HG03060 (cell line): Measurements from ENCODE around the gene GOLGA6A.
"Not testable (repeated sequence)": the region's sequence is repeated elsewhere in the genome, so short reads cannot be mapped to it uniquely, and the experiment has no call there.

Source experiments
- ATAC-seq: cut with Tn5 transposase; IDR thresholded peaks from one replicate; pipeline ENCODE4 v1.9.1; 2021; ENCODE audit warnings: low read depth, moderate number of reproducible peaks; ENCODE audit not compliant: unreplicated experiment

Gene GOLGA6A

GRCh38 chr15:74082450-74082849 lies at the start of gene GOLGA6A:
Gene GOLGA6A (minus strand): TSS chr15:74082550. CDS start chr15:74082509, 41 bp downstream.
- ATAC-seq: not testable (repeated sequence)

- ATAC-seq: no peak
Measured at GRCh38 chr15:74131628-74132413, 49.5 kb upstream of the GOLGA6A start.

- no peak for ATAC-seq
Measured at GRCh38 chr15:74130849-74131627, 48.7 kb upstream of the GOLGA6A start.

GRCh38 chr15:74130155-74130848 lies 48.0 kb upstream of the GOLGA6A start, which contains the start of gene ISLR2:
Gene ISLR2 (plus strand): TSS chr15:74130586. CDS start chr15:74132755, 2,169 bp downstream.
- no peak for ATAC-seq

DNA sequence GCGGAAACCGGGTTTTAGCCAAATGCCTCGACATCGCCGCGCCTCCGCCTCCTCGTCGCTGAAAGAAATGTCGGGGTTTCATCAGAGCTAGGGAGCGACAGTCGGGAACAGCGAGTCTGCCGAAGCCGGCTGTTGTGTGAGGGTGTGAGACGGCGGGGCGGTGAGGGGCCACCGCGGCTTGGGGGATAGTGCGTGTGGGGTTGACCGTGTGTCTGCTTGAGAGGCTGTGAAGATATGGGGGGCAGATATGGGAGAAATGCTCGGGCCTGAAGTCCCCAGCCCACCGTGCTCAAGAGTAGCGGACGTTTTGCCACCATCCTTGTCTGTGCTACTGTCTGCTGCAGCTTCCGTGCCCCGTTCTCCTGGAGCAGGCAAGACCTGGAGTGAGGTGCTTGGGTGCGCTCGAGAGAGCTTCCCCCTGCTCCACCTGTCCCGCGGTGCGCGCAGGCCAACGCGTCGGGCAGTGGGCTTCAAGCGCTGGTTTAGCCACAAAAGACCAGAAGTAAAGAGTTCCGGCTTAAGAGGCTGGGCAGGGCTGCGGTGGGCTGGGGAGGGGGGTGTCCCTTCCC lies 47.3 kb upstream of the GOLGA6A start:
- no peak for ATAC-seq

DNA sequence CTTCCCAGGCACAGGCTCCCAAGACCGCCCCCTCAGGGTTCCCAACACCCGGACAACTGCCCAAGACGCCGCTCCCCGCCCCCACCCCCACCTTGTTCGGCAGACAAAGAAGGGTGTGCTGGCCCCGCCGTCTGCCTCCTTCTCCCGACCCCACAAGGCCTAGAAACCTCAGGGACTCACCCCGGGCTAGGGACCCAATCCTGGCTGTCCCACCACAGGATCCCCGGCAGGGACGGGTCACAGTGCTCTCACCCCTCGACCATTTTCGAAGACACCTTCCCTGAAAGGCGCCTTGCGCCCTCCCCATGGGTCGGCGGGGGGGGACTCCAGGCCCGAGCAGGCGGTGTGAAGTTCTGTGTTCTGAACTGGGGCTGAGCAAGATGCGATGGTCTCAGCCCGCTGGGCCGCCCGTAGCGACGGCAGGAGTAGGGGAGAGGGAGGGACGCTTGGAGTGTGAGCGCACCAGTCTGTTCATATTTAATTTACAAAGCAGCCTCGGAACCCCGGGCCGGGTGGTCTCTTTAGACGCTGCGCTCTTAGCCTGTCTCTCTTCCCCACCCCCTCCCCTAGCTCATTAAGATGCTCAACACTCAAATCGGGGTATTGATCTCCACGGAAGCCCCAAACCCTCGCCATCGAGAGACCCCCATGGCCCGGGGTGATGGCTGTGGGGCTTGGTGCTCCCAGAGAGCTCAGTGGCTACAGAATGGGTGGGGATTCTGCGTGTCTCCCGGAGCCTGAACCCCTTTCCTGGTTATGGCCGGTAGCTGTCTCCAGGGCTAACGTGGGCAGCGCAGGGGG lies 46.6 kb upstream of the GOLGA6A start:
- ATAC-seq: no peak

GRCh38 chr15:74127954-74128784 lies 45.8 kb upstream of the GOLGA6A start:
- ATAC-seq: no peak

DNA sequence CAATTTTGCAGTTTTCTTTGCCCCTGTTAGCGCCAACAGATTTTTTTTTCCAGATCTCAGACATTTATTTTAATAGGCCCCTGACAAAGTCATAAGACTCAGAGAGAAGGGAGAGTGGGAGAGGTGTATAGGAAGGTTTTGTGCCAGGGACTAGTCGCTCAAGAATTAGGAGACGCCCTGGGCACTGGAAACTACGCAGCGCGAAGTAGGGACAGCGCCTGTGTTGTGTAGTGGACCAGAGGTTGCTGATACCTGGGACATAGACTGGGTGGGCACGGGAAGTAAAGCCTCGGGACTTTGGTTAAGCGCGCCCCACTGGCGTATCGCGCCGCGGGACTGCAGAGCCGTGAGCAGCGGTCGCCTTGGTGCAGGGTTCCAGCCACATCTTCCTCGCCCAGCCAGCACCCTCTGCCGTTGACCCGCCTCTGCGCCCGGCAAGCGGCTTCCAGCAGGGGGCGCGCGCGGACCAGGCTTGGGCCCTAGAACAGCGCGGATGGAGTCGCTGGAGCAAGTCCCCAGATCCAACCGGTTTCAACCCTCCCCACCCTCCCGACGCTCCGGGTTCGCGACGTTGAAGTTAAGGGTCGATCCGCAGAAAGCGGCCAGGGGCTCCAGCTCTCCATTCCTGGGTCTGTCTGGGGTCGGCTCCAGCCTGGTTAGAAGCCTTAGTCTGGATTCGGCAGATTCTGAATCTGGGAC lies 45.1 kb upstream of the GOLGA6A start:
- ATAC-seq: no peak

- ATAC-seq: no peak
Measured at GRCh38 chr15:74124759-74125158, 42.4 kb upstream of the GOLGA6A start.

DNA sequence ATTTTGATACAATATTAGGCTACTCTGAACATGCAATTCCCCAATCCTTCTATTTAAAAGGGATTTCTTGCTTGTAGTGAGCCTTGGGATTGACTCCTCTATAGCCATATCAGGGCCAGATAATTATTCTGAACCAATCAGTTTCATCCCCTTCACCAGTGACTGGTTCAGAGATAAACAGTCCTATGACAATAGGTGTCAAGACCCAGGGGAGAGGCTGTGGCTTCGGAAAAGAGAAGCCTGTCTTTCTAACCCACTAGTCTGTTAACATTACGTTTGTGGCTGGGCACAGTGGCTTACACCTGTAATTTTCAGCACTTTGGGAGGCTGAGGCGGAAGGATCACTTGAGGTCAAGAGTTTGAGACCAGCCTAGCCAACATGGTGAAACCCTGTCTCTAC lies 41.8 kb upstream of the GOLGA6A start:
- ATAC-seq: no peak

GRCh38 chr15:74123658-74124057 lies 41.3 kb upstream of the GOLGA6A start:
- no peak for ATAC-seq

DNA sequence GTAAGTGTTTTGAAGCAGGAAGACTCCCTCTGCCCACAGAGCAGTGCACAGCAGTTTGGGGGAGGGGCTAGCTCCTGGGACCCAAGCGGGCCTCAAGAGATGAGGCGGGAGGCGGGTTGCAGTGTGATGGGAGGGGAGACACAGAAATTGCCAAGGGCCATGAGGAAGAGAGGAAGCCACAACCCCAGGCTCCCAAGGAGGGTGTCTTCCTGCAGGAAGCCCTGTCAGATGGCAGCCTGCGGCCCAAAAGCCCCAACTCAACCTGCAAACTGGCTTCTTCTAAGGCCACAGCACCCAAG lies 40.7 kb upstream of the GOLGA6A start:
- no peak for ATAC-seq

- no peak for ATAC-seq
Measured at GRCh38 chr15:74122403-74123130, 40.2 kb upstream of the GOLGA6A start.

DNA sequence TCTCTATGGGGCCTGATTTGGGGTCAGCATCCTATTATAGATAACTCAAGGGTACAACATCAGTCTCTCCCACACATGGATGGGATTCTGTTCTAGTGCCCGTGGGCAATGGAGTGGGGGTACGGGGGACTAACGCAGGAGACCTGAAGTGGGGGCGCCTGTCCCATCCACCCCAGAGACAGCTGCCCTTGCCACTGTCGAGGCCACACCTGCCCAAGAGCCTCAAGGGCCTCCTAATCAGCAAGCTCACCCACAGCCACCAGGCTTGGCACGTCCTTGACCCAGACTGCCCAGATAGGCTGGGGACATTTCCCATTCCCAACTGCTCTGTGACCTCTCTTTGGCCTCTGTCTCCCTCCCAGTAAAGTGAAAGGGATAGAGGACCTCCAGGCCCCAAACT lies 39.5 kb upstream of the GOLGA6A start:
- ATAC-seq: no peak

DNA sequence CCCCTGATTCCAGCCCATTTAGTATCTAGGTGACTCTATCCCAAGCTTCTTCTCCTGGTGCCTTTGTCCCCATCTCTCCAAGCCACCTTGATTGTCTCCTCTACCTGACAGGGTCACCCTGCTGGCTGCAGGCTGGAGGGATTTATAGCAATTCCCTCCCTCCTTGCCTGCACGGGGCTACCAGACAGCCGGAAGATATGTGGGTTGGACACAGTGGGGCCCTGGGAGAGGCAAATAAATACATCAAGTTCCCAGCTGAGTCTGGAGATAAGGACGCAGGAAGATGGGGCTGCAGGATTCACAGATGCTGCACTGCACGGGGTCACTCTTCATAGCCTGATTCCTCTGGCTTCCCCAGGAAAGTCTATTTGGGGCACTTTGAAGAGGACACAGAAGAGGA lies 38.7 kb upstream of the GOLGA6A start:
- ATAC-seq: no peak

GRCh38 chr15:74120426-74120825 lies 38.1 kb upstream of the GOLGA6A start:
- no peak for ATAC-seq

- ATAC-seq: no peak
Measured at GRCh38 chr15:74109713-74110112, 27.4 kb upstream of the GOLGA6A start.

- ATAC-seq: not testable (repeated sequence)
Measured at GRCh38 chr15:74108611-74109010, 26.3 kb upstream of the GOLGA6A start.
